Measurements from ENCODE around the gene CTSZ. TPM values are rescaled to one million over a fixed set of nuclear protein-coding genes. Genes with fewer than 3 reads are reported as not detected.

CTSZ gene
- total RNA-seq, 1 donor, result 223 TPM

DNA sequence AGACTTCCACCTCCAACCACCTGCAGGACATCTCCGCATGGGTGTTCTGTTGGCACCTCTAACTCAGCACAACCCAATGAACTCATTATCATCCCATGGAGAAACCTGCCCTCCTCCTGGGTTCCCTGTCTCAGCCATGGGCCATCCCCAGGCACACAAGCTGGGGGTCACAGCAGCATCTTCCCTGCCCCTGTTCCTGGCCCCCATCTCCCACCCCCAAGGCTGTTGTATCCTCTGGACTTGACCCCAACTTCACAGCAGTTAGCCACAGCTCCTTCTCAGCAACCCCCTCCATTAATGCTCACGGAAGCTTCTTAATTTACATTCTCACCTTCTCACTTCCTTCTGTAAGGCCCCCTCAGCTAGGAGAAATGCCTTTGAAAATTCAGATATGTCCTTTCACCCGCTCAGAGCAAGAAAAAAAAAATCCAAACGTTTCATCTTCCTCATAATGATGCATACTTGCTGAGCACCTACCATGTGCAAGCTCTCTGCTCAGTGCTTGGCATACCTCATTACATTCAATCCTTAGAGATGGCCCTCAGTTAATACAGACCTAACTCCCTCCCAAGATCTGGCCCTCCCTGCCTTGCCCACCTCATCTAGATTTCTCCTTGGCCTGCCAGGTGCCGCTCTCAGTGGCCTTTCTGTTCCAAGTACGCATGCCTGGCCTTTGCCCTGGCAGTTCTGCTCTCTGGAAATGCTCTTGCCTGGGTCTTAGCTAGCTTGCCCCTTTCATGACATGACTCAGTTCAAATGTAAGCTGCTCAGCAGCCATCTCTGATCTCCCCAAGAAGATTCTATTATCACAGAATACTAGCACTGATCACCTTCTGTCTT, 28.5 kb downstream of the CTSZ start:
- H4K20me1 ChIP-seq (ENCODE audit: insufficient read depth, low read length), result peaks cover under 1% of the 10 kb centered on the region
- TF ChIP-seq, protein P1, sequence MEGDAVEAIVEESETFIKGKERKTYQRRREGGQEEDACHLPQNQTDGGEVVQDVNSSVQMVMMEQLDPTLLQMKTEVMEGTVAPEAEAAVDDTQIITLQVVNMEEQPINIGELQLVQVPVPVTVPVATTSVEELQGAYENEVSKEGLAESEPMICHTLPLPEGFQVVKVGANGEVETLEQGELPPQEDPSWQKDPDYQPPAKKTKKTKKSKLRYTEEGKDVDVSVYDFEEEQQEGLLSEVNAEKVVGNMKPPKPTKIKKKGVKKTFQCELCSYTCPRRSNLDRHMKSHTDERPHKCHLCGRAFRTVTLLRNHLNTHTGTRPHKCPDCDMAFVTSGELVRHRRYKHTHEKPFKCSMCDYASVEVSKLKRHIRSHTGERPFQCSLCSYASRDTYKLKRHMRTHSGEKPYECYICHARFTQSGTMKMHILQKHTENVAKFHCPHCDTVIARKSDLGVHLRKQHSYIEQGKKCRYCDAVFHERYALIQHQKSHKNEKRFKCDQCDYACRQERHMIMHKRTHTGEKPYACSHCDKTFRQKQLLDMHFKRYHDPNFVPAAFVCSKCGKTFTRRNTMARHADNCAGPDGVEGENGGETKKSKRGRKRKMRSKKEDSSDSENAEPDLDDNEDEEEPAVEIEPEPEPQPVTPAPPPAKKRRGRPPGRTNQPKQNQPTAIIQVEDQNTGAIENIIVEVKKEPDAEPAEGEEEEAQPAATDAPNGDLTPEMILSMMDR (IDR thresholded peaks at IDR 0.05; ENCODE audit: extremely low read depth, low read depth, low read length), result no peak
- no peak overlapping the region for H3K4me3 ChIP-seq (ENCODE audit: insufficient read depth, low read length)
- peaks cover 20% of the 10 kb centered on the region for H3K79me2 ChIP-seq (ENCODE audit: insufficient read depth, low read length)
- no peak overlapping the region for H3K27ac ChIP-seq (ENCODE audit: low read depth, low read length)
- DNase-seq (ENCODE audit: insufficient read length, low spot score, missing footprints), result no peak
- no peaks in the 10 kb centered on the region for H3K4me1 ChIP-seq (ENCODE audit: insufficient read depth, low read length)
- H3K36me3 ChIP-seq (ENCODE audit: insufficient read depth, low read length), result no peaks in the 10 kb centered on the region
- H3K27me3 ChIP-seq (ENCODE audit: insufficient read depth, low read length), result no peaks in the 10 kb centered on the region
- peaks cover 3% of the 10 kb centered on the region for H3K9me3 ChIP-seq (ENCODE audit: low read depth, low read length)
- no peak overlapping the region for H2AFZ ChIP-seq (ENCODE audit: low read length)
- H3K4me2 ChIP-seq (ENCODE audit: insufficient read depth, low read length), result no peak overlapping the region

DNA sequence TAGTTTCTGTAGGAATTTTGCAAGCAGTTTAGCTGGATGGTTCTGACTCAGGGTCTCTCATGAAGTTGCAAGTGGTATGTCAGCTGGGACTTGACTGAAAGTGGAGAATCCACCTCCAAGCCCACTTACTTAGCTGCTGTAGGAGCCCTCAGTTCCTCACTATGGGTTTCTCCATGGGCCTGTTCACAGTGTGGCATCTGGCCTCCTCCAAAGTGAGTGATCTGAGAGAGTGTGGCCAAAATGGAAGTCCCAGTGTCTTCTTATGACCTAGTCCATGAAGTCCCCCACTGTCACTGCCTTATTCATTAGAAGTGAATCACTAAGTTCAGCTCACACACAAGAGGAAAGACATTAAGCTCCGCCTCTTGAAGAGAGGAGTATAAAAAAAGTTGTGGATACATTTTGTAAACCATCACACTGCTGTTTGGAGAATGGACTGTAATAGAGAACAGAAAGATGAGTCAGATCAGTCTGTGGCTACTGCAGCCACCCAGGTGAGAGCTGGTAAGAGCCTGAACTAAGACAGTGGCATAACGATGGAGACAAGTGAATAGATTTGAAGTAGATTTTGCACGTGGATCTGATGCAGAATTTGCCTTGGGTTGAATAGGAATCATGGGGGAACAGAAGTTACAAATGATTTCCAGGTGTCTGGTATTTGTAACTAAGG, 30.9 kb downstream of the CTSZ start:
- no peak overlapping the region for H3K4me3 ChIP-seq (ENCODE audit: insufficient read depth, low read length)
- peaks cover 3% of the 10 kb centered on the region for H3K9me3 ChIP-seq (ENCODE audit: low read depth, low read length)
- DNase-seq (ENCODE audit: insufficient read length, low spot score, missing footprints), result no peak
- H4K20me1 ChIP-seq (ENCODE audit: insufficient read depth, low read length), result no peaks in the 10 kb centered on the region
- no peaks in the 10 kb centered on the region for H3K79me2 ChIP-seq (ENCODE audit: insufficient read depth, low read length)
- no peak overlapping the region for H3K4me2 ChIP-seq (ENCODE audit: insufficient read depth, low read length)
- no peaks in the 10 kb centered on the region for H3K4me1 ChIP-seq (ENCODE audit: insufficient read depth, low read length)
- H3K36me3 ChIP-seq (ENCODE audit: insufficient read depth, low read length), result no peaks in the 10 kb centered on the region
- peaks cover 3% of the 10 kb centered on the region for H3K27me3 ChIP-seq (ENCODE audit: insufficient read depth, low read length)
- TF ChIP-seq, protein P1 (IDR thresholded peaks at IDR 0.05; ENCODE audit: extremely low read depth, low read depth, low read length), result no peak
- H3K27ac ChIP-seq (ENCODE audit: low read depth, low read length), result no peak overlapping the region
- H2AFZ ChIP-seq (ENCODE audit: low read length), result no peak overlapping the region

DNA sequence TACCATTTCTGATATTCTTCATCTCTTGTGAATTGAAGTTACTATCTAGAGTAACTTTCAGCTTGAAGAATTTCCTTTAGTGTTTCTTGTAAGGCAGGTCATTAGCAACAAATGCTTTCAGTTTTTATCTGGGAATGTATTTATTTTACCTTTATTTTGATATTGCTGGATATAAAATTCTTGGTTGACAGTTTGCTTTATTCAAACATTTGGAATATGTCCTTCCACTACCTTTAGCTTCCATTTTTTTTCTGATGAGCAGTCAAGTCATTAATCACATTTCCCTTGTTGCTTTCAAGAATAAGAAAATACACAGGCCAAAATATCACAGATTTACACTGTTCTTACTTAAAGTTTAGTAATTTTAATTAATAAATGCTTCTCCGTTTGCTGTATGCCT, 31.7 kb downstream of the CTSZ start:
- H3K4me3 ChIP-seq (ENCODE audit: insufficient read depth, low read length), result no peak overlapping the region
- H4K20me1 ChIP-seq (ENCODE audit: insufficient read depth, low read length), result no peaks in the 10 kb centered on the region
- H3K36me3 ChIP-seq (ENCODE audit: insufficient read depth, low read length), result no peaks in the 10 kb centered on the region
- DNase-seq (ENCODE audit: insufficient read length, low spot score, missing footprints), result no peak
- H3K9me3 ChIP-seq (ENCODE audit: low read depth, low read length), result peaks cover 3% of the 10 kb centered on the region
- no peak overlapping the region for H3K27ac ChIP-seq (ENCODE audit: low read depth, low read length)
- no peaks in the 10 kb centered on the region for H3K79me2 ChIP-seq (ENCODE audit: insufficient read depth, low read length)
- peaks cover 3% of the 10 kb centered on the region for H3K27me3 ChIP-seq (ENCODE audit: insufficient read depth, low read length)
- H3K4me1 ChIP-seq (ENCODE audit: insufficient read depth, low read length), result no peaks in the 10 kb centered on the region
- TF ChIP-seq, protein P1 (IDR thresholded peaks at IDR 0.05; ENCODE audit: extremely low read depth, low read depth, low read length), result no peak
- no peak overlapping the region for H3K4me2 ChIP-seq (ENCODE audit: insufficient read depth, low read length)
- no peak overlapping the region for H2AFZ ChIP-seq (ENCODE audit: low read length)

DNA sequence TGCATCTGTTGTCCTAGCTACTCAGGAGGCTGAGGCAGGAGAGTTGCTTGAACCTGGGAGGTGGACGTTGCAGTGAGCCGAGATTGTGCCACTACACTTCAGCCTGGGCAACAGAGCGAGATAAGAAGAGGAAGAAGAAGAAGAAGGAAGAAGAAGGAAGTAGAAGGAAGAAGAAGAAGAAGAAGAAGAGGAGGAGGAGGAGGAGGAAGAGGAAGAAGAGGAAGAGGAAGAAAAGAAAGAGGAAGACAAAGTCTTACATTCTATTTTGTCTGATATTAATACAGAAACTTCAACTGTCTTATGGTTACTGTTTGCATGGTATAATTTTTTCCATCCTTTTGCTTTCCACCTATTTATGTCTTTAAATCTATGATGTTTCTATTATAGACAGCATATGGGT, 33.2 kb downstream of the CTSZ start:
- no peak overlapping the region for H2AFZ ChIP-seq (ENCODE audit: low read length)
- H3K9me3 ChIP-seq (ENCODE audit: low read depth, low read length), result peaks cover 3% of the 10 kb centered on the region
- H3K27me3 ChIP-seq (ENCODE audit: insufficient read depth, low read length), result peaks cover 3% of the 10 kb centered on the region
- no peaks in the 10 kb centered on the region for H3K4me1 ChIP-seq (ENCODE audit: insufficient read depth, low read length)
- TF ChIP-seq, protein P1 (IDR thresholded peaks at IDR 0.05; ENCODE audit: extremely low read depth, low read depth, low read length), result no peak
- H3K36me3 ChIP-seq (ENCODE audit: insufficient read depth, low read length), result no peaks in the 10 kb centered on the region
- H3K27ac ChIP-seq (ENCODE audit: low read depth, low read length), result no peak overlapping the region
- no peaks in the 10 kb centered on the region for H3K79me2 ChIP-seq (ENCODE audit: insufficient read depth, low read length)
- no peak for DNase-seq (ENCODE audit: insufficient read length, low spot score, missing footprints)
- H4K20me1 ChIP-seq (ENCODE audit: insufficient read depth, low read length), result no peaks in the 10 kb centered on the region
- no peak overlapping the region for H3K4me3 ChIP-seq (ENCODE audit: insufficient read depth, low read length)
- H3K4me2 ChIP-seq (ENCODE audit: insufficient read depth, low read length), result no peak overlapping the region

Data from osteoblast (primary cell).